IPS-18a (cell line): ENCODE data around the gene SEC61A1.

Experiments
- H3K27ac ChIP-seq: one replicate; pipeline ENCODE4 v1.5.1; 2013; ENCODE audit warnings: low read length
- H3K27me3 ChIP-seq: one replicate; pipeline ENCODE4 v1.6.1; 2013; ENCODE audit warnings: mild to moderate bottlenecking, low read length; ENCODE audit not compliant: control insufficient read depth, insufficient read depth
- H3K36me3 ChIP-seq: one replicate; pipeline ENCODE4 v1.6.1; 2013; ENCODE audit warnings: low read depth, low read length; ENCODE audit not compliant: control insufficient read depth
- H3K4me1 ChIP-seq: one replicate; pipeline ENCODE4 v1.6.1; 2013; ENCODE audit warnings: low read depth, low read length; ENCODE audit not compliant: control insufficient read depth
- H3K4me3 ChIP-seq: one replicate; pipeline ENCODE4 v1.5.1; 2013; ENCODE audit warnings: low read length
- H3K9ac ChIP-seq: one replicate; pipeline ENCODE4 v1.6.1; 2013; ENCODE audit warnings: mild to moderate bottlenecking, low read length, moderate library complexity
- H3K9me3 ChIP-seq: one replicate; pipeline ENCODE4 v1.6.1; 2013; ENCODE audit warnings: low read depth, low read length; ENCODE audit not compliant: control insufficient read depth

Gene SEC61A1

GRCh38 chr3:128095222-128095703 lies 43.0 kb downstream of the SEC61A1 start:
- H3K4me3 ChIP-seq: no peak overlapping the region
- H3K9ac ChIP-seq: no peak overlapping the region
- no peaks in the 10 kb centered on the region for H3K27me3 ChIP-seq
- H3K9me3 ChIP-seq: no peaks in the 10 kb centered on the region
- peaks cover 33% of the 10 kb centered on the region for H3K4me1 ChIP-seq
- peaks cover 67% of the 10 kb centered on the region for H3K36me3 ChIP-seq
- H3K27ac ChIP-seq: no peak overlapping the region

- Histone ChIP-seq H3K4me1 (peaks cover 34% of the 10 kb centered on the region), H3K4me3 (no peak overlapping the region), H3K9me3 (no peaks in the 10 kb centered on the region), H3K27me3 (no peaks in the 10 kb centered on the region), H3K36me3 (peaks cover 82% of the 10 kb centered on the region), H3K27ac (no peak overlapping the region), H3K9ac (no peak overlapping the region)
Observed at GRCh38 chr3:128098234-128098633, 46.0 kb downstream of the SEC61A1 start.

GRCh38 chr3:128100161-128100560 lies 47.9 kb downstream of the SEC61A1 start:
- Histone ChIP-seq H3K9ac (no peak overlapping the region), H3K27me3 (no peaks in the 10 kb centered on the region), H3K27ac (no peak overlapping the region), H3K4me3 (no peak overlapping the region), H3K4me1 (peaks cover 31% of the 10 kb centered on the region), H3K36me3 (peaks cover 85% of the 10 kb centered on the region), H3K9me3 (no peaks in the 10 kb centered on the region)

GRCh38 chr3:128100638-128101037 lies 48.4 kb downstream of the SEC61A1 start:
- Histone ChIP-seq H3K4me3 (no peak overlapping the region), H3K9me3 (no peaks in the 10 kb centered on the region), H3K9ac (no peak overlapping the region), H3K4me1 (peaks cover 26% of the 10 kb centered on the region), H3K36me3 (peaks cover 85% of the 10 kb centered on the region), H3K27me3 (no peaks in the 10 kb centered on the region), H3K27ac (no peak overlapping the region)

- Histone ChIP-seq H3K9ac (no peak overlapping the region), H3K9me3 (no peaks in the 10 kb centered on the region), H3K27me3 (no peaks in the 10 kb centered on the region), H3K4me3 (no peak overlapping the region), H3K27ac (no peak overlapping the region), H3K4me1 (peaks cover 16% of the 10 kb centered on the region), H3K36me3 (peaks cover 68% of the 10 kb centered on the region)
Observed at GRCh38 chr3:128103136-128103676, 51.0 kb downstream of the SEC61A1 start.

GRCh38 chr3:128107834-128108233 lies 55.6 kb downstream of the SEC61A1 start:
- Histone ChIP-seq H3K27ac (no peak overlapping the region), H3K9ac (no peak overlapping the region), H3K36me3 (peaks cover 51% of the 10 kb centered on the region), H3K27me3 (no peaks in the 10 kb centered on the region), H3K4me1 (no peaks in the 10 kb centered on the region), H3K4me3 (no peak overlapping the region), H3K9me3 (no peaks in the 10 kb centered on the region)

- H3K9me3 ChIP-seq: no peaks in the 10 kb centered on the region
- no peak overlapping the region for H3K27ac ChIP-seq
- no peak overlapping the region for H3K9ac ChIP-seq
- no peak overlapping the region for H3K4me3 ChIP-seq
- H3K36me3 ChIP-seq: peaks cover 56% of the 10 kb centered on the region
- no peaks in the 10 kb centered on the region for H3K4me1 ChIP-seq
- H3K27me3 ChIP-seq: no peaks in the 10 kb centered on the region
Observed at GRCh38 chr3:128111147-128111546, 58.9 kb downstream of the SEC61A1 start.

- no peaks in the 10 kb centered on the region for H3K27me3 ChIP-seq
- H3K9me3 ChIP-seq: no peaks in the 10 kb centered on the region
- H3K27ac ChIP-seq: no peak overlapping the region
- H3K4me3 ChIP-seq: no peak overlapping the region
- peaks cover 62% of the 10 kb centered on the region for H3K36me3 ChIP-seq
- no peak overlapping the region for H3K9ac ChIP-seq
- H3K4me1 ChIP-seq: no peaks in the 10 kb centered on the region
Observed at GRCh38 chr3:128112357-128112968, 60.2 kb downstream of the SEC61A1 start.

- Histone ChIP-seq H3K36me3 (peaks cover 66% of the 10 kb centered on the region), H3K9me3 (no peaks in the 10 kb centered on the region), H3K4me1 (no peaks in the 10 kb centered on the region), H3K27me3 (no peaks in the 10 kb centered on the region), H3K9ac (no peak overlapping the region), H3K27ac (no peak overlapping the region), H3K4me3 (no peak overlapping the region)
Observed at GRCh38 chr3:128113817-128114794, 61.9 kb downstream of the SEC61A1 start.
